Measurements from ENCODE around the gene SLC25A52.
"Not testable (repeated sequence)": the region's sequence is repeated elsewhere in the genome, so short reads cannot be mapped to it uniquely, and the experiment has no call there.

DNA sequence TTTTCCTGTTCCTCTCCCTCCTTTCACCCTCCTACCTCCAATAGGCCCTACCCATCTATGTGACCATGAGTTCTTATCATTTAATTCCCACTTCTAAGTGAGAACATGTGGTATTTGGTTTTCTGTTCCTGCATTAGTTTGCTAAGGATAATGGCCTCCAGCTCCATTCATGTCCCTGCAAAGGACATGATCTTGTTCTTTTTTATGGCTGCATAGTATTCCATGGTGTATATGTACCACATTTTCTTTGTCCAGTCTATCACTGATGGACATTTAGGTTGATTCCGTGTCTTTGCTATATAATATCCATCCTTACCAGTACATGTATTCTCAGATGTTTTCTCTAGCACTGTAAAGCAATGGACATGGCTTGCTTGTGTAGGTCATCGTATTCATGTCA lies 31.5 kb downstream of the SLC25A52 start:
- TF ChIP-seq, protein P1, sequence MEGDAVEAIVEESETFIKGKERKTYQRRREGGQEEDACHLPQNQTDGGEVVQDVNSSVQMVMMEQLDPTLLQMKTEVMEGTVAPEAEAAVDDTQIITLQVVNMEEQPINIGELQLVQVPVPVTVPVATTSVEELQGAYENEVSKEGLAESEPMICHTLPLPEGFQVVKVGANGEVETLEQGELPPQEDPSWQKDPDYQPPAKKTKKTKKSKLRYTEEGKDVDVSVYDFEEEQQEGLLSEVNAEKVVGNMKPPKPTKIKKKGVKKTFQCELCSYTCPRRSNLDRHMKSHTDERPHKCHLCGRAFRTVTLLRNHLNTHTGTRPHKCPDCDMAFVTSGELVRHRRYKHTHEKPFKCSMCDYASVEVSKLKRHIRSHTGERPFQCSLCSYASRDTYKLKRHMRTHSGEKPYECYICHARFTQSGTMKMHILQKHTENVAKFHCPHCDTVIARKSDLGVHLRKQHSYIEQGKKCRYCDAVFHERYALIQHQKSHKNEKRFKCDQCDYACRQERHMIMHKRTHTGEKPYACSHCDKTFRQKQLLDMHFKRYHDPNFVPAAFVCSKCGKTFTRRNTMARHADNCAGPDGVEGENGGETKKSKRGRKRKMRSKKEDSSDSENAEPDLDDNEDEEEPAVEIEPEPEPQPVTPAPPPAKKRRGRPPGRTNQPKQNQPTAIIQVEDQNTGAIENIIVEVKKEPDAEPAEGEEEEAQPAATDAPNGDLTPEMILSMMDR (IDR thresholded peaks at IDR 0.05; ENCODE audit: borderline replicate concordance, extremely low read depth, low read length, poor library complexity, severe bottlenecking), result not testable (repeated sequence)
- TF ChIP-seq EZH2 (IDR thresholded peaks at IDR 0.05; ENCODE audit: borderline replicate concordance, low read depth, low read length, severe bottlenecking), result not testable (repeated sequence)

Data from DND-41 (cell line).